SK-N-MC (cell line): Measurements from ENCODE around the gene GPATCH11.

Source experiments
- EZH2 ChIP-seq: fragments of 200-600 bp; sonication (generic); IDR thresholded peaks from one replicate; pipeline ENCODE4 v1.6.1; 2017; ENCODE audit warnings: antibody characterized with exemption
- FOXP2 ChIP-seq: optimal IDR thresholded peaks from 2 replicates; pipeline ENCODE3; 2011; ENCODE audit warnings: mild to moderate bottlenecking, moderate library complexity; ENCODE audit not compliant: insufficient read depth; ENCODE audit errors: extremely low read length, control extremely low read depth
- POLR2AphosphoS5 ChIP-seq: IDR thresholded peaks from 2 replicates; pipeline ENCODE4 v1.6.1; 2012; ENCODE audit warnings: mild to moderate bottlenecking, low read depth, low read length, borderline replicate concordance

DNA sequence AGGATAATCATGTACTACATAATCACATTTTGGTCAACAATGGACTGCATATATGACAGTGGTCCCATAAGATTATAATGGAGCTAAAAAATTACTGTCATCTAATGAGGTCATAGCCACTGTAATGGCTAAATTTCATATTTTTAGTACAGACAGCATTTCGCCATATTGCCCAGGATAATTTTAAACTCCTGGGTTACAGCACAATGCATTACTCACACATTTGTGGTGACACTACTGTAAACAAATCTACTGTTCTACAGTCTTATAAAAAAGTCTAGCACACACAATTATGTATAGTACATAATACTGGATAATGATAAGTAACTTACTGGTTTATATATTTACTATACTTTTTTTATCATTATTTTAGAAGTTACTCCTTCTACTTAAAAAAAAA, 59.7 kb downstream of the GPATCH11 start:
- TF ChIP-seq POLR2AphosphoS5: no peak
- TF ChIP-seq EZH2: no peak
- no peak for TF ChIP-seq FOXP2
